ENCODE results near the gene SNUPN. TPM values are rescaled to one million over a fixed set of nuclear protein-coding genes. Genes with fewer than 3 reads are reported as not detected.

SNUPN gene
- total RNA-seq, 1 experiment from 2014 or later = 28.0 TPM

- Mint-ChIP-seq H3K4me1 (ENCODE audit: low read depth, unreplicated experiment) (no peaks in the 10 kb centered on the region), H3K36me3 (ENCODE audit: insufficient read depth, unreplicated experiment) (peaks cover 37% of the 10 kb centered on the region), H3K27me3 (ENCODE audit: unreplicated experiment) (no peaks in the 10 kb centered on the region), H3K9me3 (ENCODE audit: low read depth, unreplicated experiment) (no peaks in the 10 kb centered on the region), H3K4me3 (ENCODE audit: low read depth, unreplicated experiment) (no peak overlapping the region), H3K27ac (ENCODE audit: unreplicated experiment) (no peak overlapping the region)
- intact Hi-C loops (cut with micrococcal nuclease; ENCODE audit: unreplicated experiment) = no loop called here
- no TSS peak for BruUV-seq (replicated peaks)
- CTCF ChIA-PET = no interaction called here
- TF ChIP-seq CTCF (IDR thresholded peaks at IDR 0.05; ENCODE audit: unreplicated experiment) = no peak
- DNase-seq = no peak
Observed at GRCh38 chr15:75606026-75606425, 19.5 kb downstream of the SNUPN start.

- TF ChIP-seq CTCF (IDR thresholded peaks at IDR 0.05; ENCODE audit: unreplicated experiment) = no peak
- CTCF ChIA-PET = interaction anchor here (0.7 kb wide), 1 partner anchor 29 kb away, joined by 3 read pairs; no protein-coding TSS in a partner anchor
- Mint-ChIP-seq H3K4me1 (ENCODE audit: low read depth, unreplicated experiment) (no peaks in the 10 kb centered on the region), H3K27me3 (ENCODE audit: unreplicated experiment) (no peaks in the 10 kb centered on the region), H3K4me3 (ENCODE audit: low read depth, unreplicated experiment) (no peak overlapping the region), H3K9me3 (ENCODE audit: low read depth, unreplicated experiment) (no peaks in the 10 kb centered on the region), H3K27ac (ENCODE audit: unreplicated experiment) (no peak overlapping the region), H3K36me3 (ENCODE audit: insufficient read depth, unreplicated experiment) (peaks cover 22% of the 10 kb centered on the region)
- intact Hi-C loops (cut with micrococcal nuclease; ENCODE audit: unreplicated experiment) = no loop called here
- DNase-seq = no peak
- no TSS peak for BruUV-seq (replicated peaks)
Observed at GRCh38 chr15:75599401-75599800, 26.1 kb downstream of the SNUPN start.

GRCh38 chr15:75598361-75598760 lies 27.2 kb downstream of the SNUPN start:
- Mint-ChIP-seq H3K27ac (ENCODE audit: unreplicated experiment) (no peak overlapping the region), H3K36me3 (ENCODE audit: insufficient read depth, unreplicated experiment) (peaks cover 27% of the 10 kb centered on the region), H3K4me3 (ENCODE audit: low read depth, unreplicated experiment) (no peak overlapping the region), H3K4me1 (ENCODE audit: low read depth, unreplicated experiment) (no peaks in the 10 kb centered on the region), H3K27me3 (ENCODE audit: unreplicated experiment) (no peaks in the 10 kb centered on the region), H3K9me3 (ENCODE audit: low read depth, unreplicated experiment) (no peaks in the 10 kb centered on the region)
- CTCF ChIA-PET = interaction anchor here (1.1 kb wide), 1 partner anchor 19 kb away, joined by 4 read pairs; the partner anchor contains the start of gene PTPN9
- BruUV-seq (replicated peaks) = no TSS peak
- intact Hi-C loops (cut with micrococcal nuclease; ENCODE audit: unreplicated experiment) = no loop called here
- DNase-seq = no peak
- no peak for TF ChIP-seq CTCF (IDR thresholded peaks at IDR 0.05; ENCODE audit: unreplicated experiment)

GRCh38 chr15:75597667-75598341 lies 27.7 kb downstream of the SNUPN start:
- Mint-ChIP-seq H3K4me3 (ENCODE audit: low read depth, unreplicated experiment) (no peak overlapping the region), H3K27me3 (ENCODE audit: unreplicated experiment) (no peaks in the 10 kb centered on the region), H3K9me3 (ENCODE audit: low read depth, unreplicated experiment) (no peaks in the 10 kb centered on the region), H3K36me3 (ENCODE audit: insufficient read depth, unreplicated experiment) (peaks cover 27% of the 10 kb centered on the region), H3K27ac (ENCODE audit: unreplicated experiment) (no peak overlapping the region), H3K4me1 (ENCODE audit: low read depth, unreplicated experiment) (no peaks in the 10 kb centered on the region)
- CTCF ChIA-PET = interaction anchor here (1.1 kb wide), 1 partner anchor 19 kb away, joined by 4 read pairs; the partner anchor contains the start of gene PTPN9
- no TSS peak for BruUV-seq (replicated peaks)
- intact Hi-C loops (cut with micrococcal nuclease; ENCODE audit: unreplicated experiment) = no loop called here
- no peak for TF ChIP-seq CTCF (IDR thresholded peaks at IDR 0.05; ENCODE audit: unreplicated experiment)
- DNase-seq = no peak
